Large intestine (tissue), 3 donors: ENCODE results near the gene UBP1. TPM values are rescaled to one million over a fixed set of nuclear protein-coding genes. Genes with fewer than 3 reads are reported as not detected.
"Not testable (repeated sequence)": the region's sequence is repeated elsewhere in the genome, so short reads cannot be mapped to it uniquely, and the experiment has no call there.

Experiments
- DNase-seq, 2 donors: peaks; one replicate each; pipeline versions ENCODE4 v3.0.0 to v3.0.0-alpha.2; 2013
- H3K27ac ChIP-seq: one replicate; pipeline ENCODE4 v1.5.1; 2013; ENCODE audit warnings: low read length
- H3K27me3 ChIP-seq: 2 replicates; pipeline ENCODE4 v1.6.1; 2013; ENCODE audit warnings: low read length; ENCODE audit not compliant: control insufficient read depth, insufficient read depth
- H3K36me3 ChIP-seq: 2 replicates; pipeline ENCODE4 v1.6.1; 2013; ENCODE audit warnings: low read length; ENCODE audit not compliant: control insufficient read depth, insufficient read depth
- H3K4me1 ChIP-seq: one replicate; pipeline ENCODE4 v1.6.1; 2013; ENCODE audit warnings: low read length; ENCODE audit not compliant: control insufficient read depth, insufficient read depth
- H3K4me3 ChIP-seq: one replicate; pipeline ENCODE4 v1.5.1; 2013; ENCODE audit warnings: low read length
- H3K9me3 ChIP-seq: one replicate; pipeline ENCODE4 v1.6.1; 2013; ENCODE audit warnings: mild to moderate bottlenecking, low read depth, low read length, moderate library complexity; ENCODE audit not compliant: control insufficient read depth
- WGBS: methylation state at CpG from one replicate; pipeline ENCODE4 v1.1.5; 2013; ENCODE audit warnings: low lambda C conversion rate; ENCODE audit not compliant: insufficient coverage; 5-methylcytosine and 5-hydroxymethylcytosine counted together
- polyA plus RNA-seq: library from polyadenylated mRNA; unstranded; fragments of 120-200 nt; gene quantifications from one replicate; pipeline ENCODE4 v1.2.1, GENCODE V29; 2013

The UBP1 gene
- polyA plus RNA-seq, 1 donor = 78.3 TPM

GRCh38 chr3:33438284-33438668, 1.9 kb downstream of the UBP1 start:
- peak; percentile 10 to 67 for DNase-seq
- no CpG with 5 or more reads among the region's 4 CpGs for WGBS
- Histone ChIP-seq H3K9me3 (no peaks in the 10 kb centered on the region), H3K4me3 (peak overlapping the region; percentile 95), H3K27ac (peak overlapping the region; percentile 99), H3K27me3 (no peaks in the 10 kb centered on the region), H3K36me3 (no peaks in the 10 kb centered on the region), H3K4me1 (peaks cover 18% of the 10 kb centered on the region)

GRCh38 chr3:33437556-33438283, 2.5 kb downstream of the UBP1 start:
- H3K4me3 ChIP-seq = peak overlapping the region; percentile 95
- peak; percentile 26 to 58 for DNase-seq
- H3K4me1 ChIP-seq = peaks cover 18% of the 10 kb centered on the region
- no peaks in the 10 kb centered on the region for H3K9me3 ChIP-seq
- no peaks in the 10 kb centered on the region for H3K36me3 ChIP-seq
- peak overlapping the region; percentile 99 for H3K27ac ChIP-seq
- no peaks in the 10 kb centered on the region for H3K27me3 ChIP-seq
- WGBS = no CpG with 5 or more reads among the region's 3 CpGs

GRCh38 chr3:33433843-33434242, 6.4 kb downstream of the UBP1 start:
- no peaks in the 10 kb centered on the region for H3K9me3 ChIP-seq
- H3K36me3 ChIP-seq = no peaks in the 10 kb centered on the region
- no peaks in the 10 kb centered on the region for H3K27me3 ChIP-seq
- 100% methylated on average over 1 of the region's 2 CpGs for WGBS
- H3K4me1 ChIP-seq = peaks cover 7% of the 10 kb centered on the region
- H3K27ac ChIP-seq = no peak overlapping the region
- H3K4me3 ChIP-seq = no peak overlapping the region
- no peak for DNase-seq

GRCh38 chr3:33430571-33430970, 9.6 kb downstream of the UBP1 start:
- no CpG with 5 or more reads among the region's 4 CpGs for WGBS
- no peaks in the 10 kb centered on the region for H3K9me3 ChIP-seq
- no peaks in the 10 kb centered on the region for H3K27me3 ChIP-seq
- peaks cover 9% of the 10 kb centered on the region for H3K4me1 ChIP-seq
- DNase-seq = no peak
- H3K27ac ChIP-seq = no peak overlapping the region
- no peak overlapping the region for H3K4me3 ChIP-seq
- H3K36me3 ChIP-seq = peaks cover under 1% of the 10 kb centered on the region

GRCh38 chr3:33430061-33430460, 10.1 kb downstream of the UBP1 start:
- Histone ChIP-seq H3K9me3 (no peaks in the 10 kb centered on the region), H3K36me3 (peaks cover 4% of the 10 kb centered on the region), H3K4me1 (peaks cover 9% of the 10 kb centered on the region), H3K27ac (no peak overlapping the region), H3K4me3 (no peak overlapping the region), H3K27me3 (no peaks in the 10 kb centered on the region)
- no peak for DNase-seq
- no CpG with 5 or more reads among the region's 1 CpG for WGBS

- not testable (repeated sequence) for H3K36me3 ChIP-seq, H3K27ac ChIP-seq, H3K4me3 ChIP-seq, DNase-seq, H3K4me1 ChIP-seq, H3K27me3 ChIP-seq, H3K9me3 ChIP-seq
- 100% methylated on average over 1 of the region's 2 CpGs for WGBS
Observed at GRCh38 chr3:33429306-33429705, 10.9 kb downstream of the UBP1 start.

- H3K27me3 ChIP-seq = no peaks in the 10 kb centered on the region
- 96% methylated on average over 4 of the region's 7 CpGs for WGBS
- H3K4me1 ChIP-seq = peaks cover 9% of the 10 kb centered on the region
- H3K9me3 ChIP-seq = no peaks in the 10 kb centered on the region
- no peak overlapping the region for H3K27ac ChIP-seq
- no peak for DNase-seq
- no peak overlapping the region for H3K4me3 ChIP-seq
- H3K36me3 ChIP-seq = peaks cover 9% of the 10 kb centered on the region
Observed at GRCh38 chr3:33428734-33429133, 11.5 kb downstream of the UBP1 start.

GRCh38 chr3:33426630-33427317, 13.4 kb downstream of the UBP1 start:
- Histone ChIP-seq H3K36me3 (peaks cover 18% of the 10 kb centered on the region), H3K27ac (peak overlapping the region; percentile 76), H3K4me1 (peaks cover 9% of the 10 kb centered on the region), H3K27me3 (no peaks in the 10 kb centered on the region), H3K9me3 (no peaks in the 10 kb centered on the region), H3K4me3 (no peak overlapping the region)
- no CpG with 5 or more reads among the region's 10 CpGs for WGBS
- peak; percentile 89 to 95 for DNase-seq

- H3K9me3 ChIP-seq = no peaks in the 10 kb centered on the region
- H3K27ac ChIP-seq = peak overlapping the region; percentile 70
- peaks cover 9% of the 10 kb centered on the region for H3K4me1 ChIP-seq
- no peaks in the 10 kb centered on the region for H3K27me3 ChIP-seq
- no peak for DNase-seq
- H3K4me3 ChIP-seq = no peak overlapping the region
- H3K36me3 ChIP-seq = peaks cover 23% of the 10 kb centered on the region
- WGBS = no CpG with 5 or more reads among the region's 1 CpG
Observed at GRCh38 chr3:33426068-33426467, 14.1 kb downstream of the UBP1 start.

- no peak for DNase-seq
- Histone ChIP-seq H3K9me3 (no peaks in the 10 kb centered on the region), H3K27me3 (no peaks in the 10 kb centered on the region), H3K4me3 (no peak overlapping the region), H3K27ac (peak overlapping the region; percentile 70), H3K4me1 (peaks cover 9% of the 10 kb centered on the region), H3K36me3 (peaks cover 29% of the 10 kb centered on the region)
- no CpG with 5 or more reads among the region's 2 CpGs for WGBS
Observed at GRCh38 chr3:33425453-33425852, 14.8 kb downstream of the UBP1 start.
